OCI-LY7 (cell line): ENCODE data around the gene PRDM7. TPM values are rescaled to one million over a fixed set of nuclear protein-coding genes. Genes with fewer than 3 reads are reported as not detected.

Source experiments
- BruUV-seq: library from RNA; stranded (reverse); fragments of 400-500 nt; replicated peaks from 2 replicates; lab custom pipeline; 2021; lab: Mats Ljungman, UMichigan
- CTCF ChIA-PET: fragments of 300-600 bp; sonication (Branson Sonifier 250); formaldehyde crosslinking; loops from one replicate; lab custom pipeline; 2022; ENCODE audit warnings: antibody characterized with exemption; ENCODE audit not compliant: unreplicated experiment; lab: Charles Lee
- POLR2A ChIA-PET: fragments of 300-600 bp; sonication (Branson Sonifier 250); formaldehyde crosslinking; loops from one replicate; lab custom pipeline; 2022; ENCODE audit warnings: antibody characterized with exemption; lab: Charles Lee
- DNase-seq: peaks from one replicate; pipeline ENCODE4 v3.0.0-alpha.2; 2015; ENCODE audit warnings: low spot score
- H2AFZ ChIP-seq: fragments of 200-600 bp; sonication (generic), shearing (Covaris generic); 2 replicates; pipeline ENCODE4 v1.6.1; 2014; ENCODE audit warnings: mild to moderate bottlenecking, antibody characterized with exemption, low read length, moderate library complexity
- H3K27ac ChIP-seq: fragments of 200-600 bp; sonication (generic); 2 replicates; pipeline ENCODE4 v1.5.1; 2014; ENCODE audit warnings: mixed run types, low read depth, mild to moderate bottlenecking, moderate library complexity, low read length, inconsistent platforms; ENCODE audit not compliant: poor library complexity, severe bottlenecking
- H3K36me3 ChIP-seq: fragments of 200-600 bp; sonication (generic); 2 replicates; pipeline ENCODE4 v1.6.1; 2014; ENCODE audit warnings: mild to moderate bottlenecking, antibody characterized with exemption, low read length, moderate library complexity, mixed read lengths; ENCODE audit not compliant: insufficient read depth
- H3K4me1 ChIP-seq: fragments of 200-600 bp; sonication (generic); 2 replicates; pipeline ENCODE4 v1.5.1; 2014; ENCODE audit warnings: mild to moderate bottlenecking, low read length; ENCODE audit not compliant: insufficient read depth, poor library complexity, severe bottlenecking
- H3K4me2 ChIP-seq: fragments of 200-600 bp; sonication (generic); 2 replicates; pipeline ENCODE4 v1.6.1; 2014; ENCODE audit warnings: mild to moderate bottlenecking, low read length
- H3K4me3 ChIP-seq: fragments of 200-600 bp; sonication (generic); 2 replicates; pipeline ENCODE4 v1.5.1; 2014; ENCODE audit warnings: mild to moderate bottlenecking, low read depth, low read length; ENCODE audit not compliant: poor library complexity, severe bottlenecking
- H3K79me2 ChIP-seq: fragments of 200-600 bp; sonication (generic); 2 replicates; pipeline ENCODE4 v1.6.1; 2016; ENCODE audit warnings: low read depth, mild to moderate bottlenecking, low read length, moderate library complexity, mixed read lengths; ENCODE audit not compliant: insufficient read depth
- H3K9me2 ChIP-seq: fragments of 200-600 bp; sonication (generic); 2 replicates; pipeline ENCODE4 v1.6.1; 2016; ENCODE audit warnings: mild to moderate bottlenecking, low read length, mixed read lengths; ENCODE audit not compliant: insufficient read depth
- H3K9me3 ChIP-seq: fragments of 200-600 bp; sonication (generic); 2 replicates; pipeline ENCODE4 v1.6.1; 2014; ENCODE audit warnings: mild to moderate bottlenecking, mixed run types, low read length, mixed read lengths
- H4K20me1 ChIP-seq: fragments of 200-600 bp; sonication (generic); 2 replicates; pipeline ENCODE4 v1.6.1; 2014; ENCODE audit warnings: mild to moderate bottlenecking, antibody characterized with exemption, low read length, moderate library complexity, mixed read lengths; ENCODE audit not compliant: insufficient read depth
- EZH2phosphoT487 ChIP-seq: fragments of 200-600 bp; sonication (generic); IDR thresholded peaks from 2 replicates; pipeline ENCODE4 v1.6.1; 2018; ENCODE audit warnings: low read depth, borderline replicate concordance, mild to moderate bottlenecking, mixed run types, antibody characterized with exemption, low read length, moderate library complexity, mixed read lengths
- intact Hi-C: fragments of 100-400 bp; cut with micrococcal nuclease; formaldehyde crosslinking; loops from one replicate; pipeline ENCODE4 v1.10.0; 2022; ENCODE audit not compliant: unreplicated experiment
- total RNA-seq, 2 experiments: library from RNA; depleted of rRNA in 1 of 2; stranded (reverse); fragments of >200 nt in 1 of 2; shearing (Covaris generic) in 1 of 2; gene quantifications; 2 replicates each; pipeline ENCODE4 v1.2.3, GENCODE V29; 2014 to 2022
- TF ChIP-seq, protein P1 (sequence below): fragments of 200-600 bp; sonication (generic); conservative IDR thresholded peaks from 2 replicates; pipeline ENCODE4 v1.5.1; 2014; ENCODE audit warnings: mild to moderate bottlenecking, antibody characterized with exemption, low read length, moderate library complexity, mixed read lengths

PRDM7 gene
- total RNA-seq, 2 experiments from 2014 or later, result not detected

DNA sequence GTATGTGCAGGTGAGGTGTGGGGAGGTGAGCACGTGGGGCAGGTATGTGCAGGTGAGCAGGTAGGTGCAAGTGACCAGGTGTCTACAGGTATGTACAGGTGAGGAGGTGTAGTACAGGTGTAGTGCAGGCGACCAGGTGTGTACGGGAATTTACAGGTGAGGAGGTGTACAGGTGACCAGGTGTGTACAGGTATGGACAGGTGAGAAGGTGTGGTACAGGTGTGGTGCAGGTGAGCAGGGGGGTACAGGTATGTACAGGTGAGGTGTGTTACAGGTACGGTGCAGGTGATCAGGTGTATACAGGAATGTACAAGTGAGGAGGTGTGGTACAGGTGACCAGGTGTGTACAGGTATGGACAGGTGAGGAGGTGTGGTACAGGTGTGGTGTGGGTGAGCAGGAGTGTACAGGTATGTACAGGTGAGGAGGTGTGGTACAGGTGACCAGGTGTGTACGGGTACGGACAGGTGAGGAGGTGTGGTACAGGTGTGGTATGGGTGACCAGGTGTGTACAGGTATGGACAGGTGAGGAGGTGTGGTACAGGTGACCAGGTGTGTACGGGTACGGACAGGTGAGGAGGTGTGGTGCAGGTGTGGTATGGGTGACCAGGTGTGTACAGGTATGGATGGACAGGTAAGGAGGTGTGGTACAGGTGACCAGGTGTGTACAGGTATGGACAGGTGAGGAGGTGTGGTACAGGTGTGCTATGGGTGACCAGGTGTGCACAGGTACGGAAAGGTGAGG, 45.0 kb downstream of the PRDM7 start:
- intact Hi-C loops, result no loop called here
- Histone ChIP-seq H4K20me1 (no peaks in the 10 kb centered on the region), H3K4me1 (no peaks in the 10 kb centered on the region), H3K27ac (no peak overlapping the region), H2AFZ (no peak overlapping the region), H3K4me2 (no peak overlapping the region), H3K9me2 (no peaks in the 10 kb centered on the region), H3K9me3 (0 out of 2 replicates have a peak, but pooled peaks cover 4% of the 10 kb centered on the region), H3K36me3 (peaks cover 12% of the 10 kb centered on the region), H3K79me2 (no peaks in the 10 kb centered on the region), H3K4me3 (no peak overlapping the region)
- no TSS peak for BruUV-seq
- no peak for DNase-seq
- no peak for TF ChIP-seq EZH2phosphoT487
- TF ChIP-seq, protein P1, sequence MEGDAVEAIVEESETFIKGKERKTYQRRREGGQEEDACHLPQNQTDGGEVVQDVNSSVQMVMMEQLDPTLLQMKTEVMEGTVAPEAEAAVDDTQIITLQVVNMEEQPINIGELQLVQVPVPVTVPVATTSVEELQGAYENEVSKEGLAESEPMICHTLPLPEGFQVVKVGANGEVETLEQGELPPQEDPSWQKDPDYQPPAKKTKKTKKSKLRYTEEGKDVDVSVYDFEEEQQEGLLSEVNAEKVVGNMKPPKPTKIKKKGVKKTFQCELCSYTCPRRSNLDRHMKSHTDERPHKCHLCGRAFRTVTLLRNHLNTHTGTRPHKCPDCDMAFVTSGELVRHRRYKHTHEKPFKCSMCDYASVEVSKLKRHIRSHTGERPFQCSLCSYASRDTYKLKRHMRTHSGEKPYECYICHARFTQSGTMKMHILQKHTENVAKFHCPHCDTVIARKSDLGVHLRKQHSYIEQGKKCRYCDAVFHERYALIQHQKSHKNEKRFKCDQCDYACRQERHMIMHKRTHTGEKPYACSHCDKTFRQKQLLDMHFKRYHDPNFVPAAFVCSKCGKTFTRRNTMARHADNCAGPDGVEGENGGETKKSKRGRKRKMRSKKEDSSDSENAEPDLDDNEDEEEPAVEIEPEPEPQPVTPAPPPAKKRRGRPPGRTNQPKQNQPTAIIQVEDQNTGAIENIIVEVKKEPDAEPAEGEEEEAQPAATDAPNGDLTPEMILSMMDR, result no peak
- CTCF ChIA-PET, result no interaction called here
- POLR2A ChIA-PET, result no interaction called here

DNA sequence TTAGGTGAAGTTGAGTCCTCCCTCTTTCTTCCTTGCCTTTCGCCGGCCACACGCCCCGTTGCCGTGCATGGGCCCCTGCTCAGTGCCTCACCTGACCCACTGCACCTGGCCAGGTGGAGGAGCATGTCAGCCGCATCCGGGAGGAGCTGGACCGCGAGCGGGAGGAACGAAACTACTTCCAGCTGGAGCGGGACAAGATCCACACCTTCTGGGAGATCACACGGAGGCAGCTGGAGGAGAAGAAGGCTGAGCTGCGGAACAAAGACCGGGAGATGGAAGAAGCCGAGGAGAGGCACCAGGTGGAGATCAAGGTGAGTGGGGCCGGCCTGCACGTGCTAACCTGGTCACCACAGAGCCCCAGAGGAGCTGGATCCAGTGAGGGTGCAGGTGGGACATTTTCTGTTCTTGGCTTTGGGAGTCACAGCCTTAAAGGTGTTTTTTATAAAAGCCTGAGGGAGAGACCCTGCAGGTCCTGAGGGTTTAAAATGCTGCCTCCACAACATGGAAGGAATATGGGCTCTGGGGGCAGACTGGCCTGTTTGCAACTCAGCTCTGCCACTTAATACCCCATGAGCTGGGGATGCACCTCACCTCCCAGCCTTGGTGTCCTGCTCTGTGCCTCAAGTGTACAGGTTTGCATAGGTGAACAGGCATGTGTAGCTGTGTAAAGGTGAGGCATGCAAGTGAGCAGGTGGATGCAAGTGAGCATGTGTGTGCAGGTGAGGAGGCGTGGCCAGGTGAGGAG, 45.8 kb downstream of the PRDM7 start:
- DNase-seq, result no peak
- H3K79me2 ChIP-seq, result no peaks in the 10 kb centered on the region
- no peak overlapping the region for H3K4me2 ChIP-seq
- peaks cover under 1% of the 10 kb centered on the region for H3K4me1 ChIP-seq
- CTCF ChIA-PET, result no interaction called here
- POLR2A ChIA-PET, result no interaction called here
- H3K4me3 ChIP-seq, result no peak overlapping the region
- no peaks in the 10 kb centered on the region for H3K9me2 ChIP-seq
- no peaks in the 10 kb centered on the region for H4K20me1 ChIP-seq
- intact Hi-C loops, result no loop called here
- no peak overlapping the region for H2AFZ ChIP-seq
- BruUV-seq, result no TSS peak
- H3K27ac ChIP-seq, result no peak overlapping the region
- H3K9me3 ChIP-seq, result 0 out of 2 replicates have a peak, but pooled peaks cover 4% of the 10 kb centered on the region
- peaks cover 12% of the 10 kb centered on the region for H3K36me3 ChIP-seq
- no peak for TF ChIP-seq EZH2phosphoT487
- TF ChIP-seq, protein P1, result no peak
